RKO (cell line): ENCODE measurements around the gene ALAS1.

Source experiments
- DNase-seq: peaks from one replicate; pipeline ENCODE4 v3.0.0-alpha.2; 2016; ENCODE audit warnings: low spot score

The ALAS1 gene

GRCh38 chr3:52221141-52221562, 23.2 kb downstream of the ALAS1 start:
- DNase-seq = no peak

- DNase-seq = no peak
Measured at GRCh38 chr3:52221563-52222318, 23.8 kb downstream of the ALAS1 start.

GRCh38 chr3:52222319-52223221, 24.6 kb downstream of the ALAS1 start:
- no peak for DNase-seq

- DNase-seq = no peak
Measured at GRCh38 chr3:52223449-52224408, 25.8 kb downstream of the ALAS1 start.

GRCh38 chr3:52225452-52226228, 27.7 kb downstream of the ALAS1 start, which contains the start of gene TLR9:
TSS of gene TLR9 (minus strand) at chr3:52225645. CDS start at chr3:52225529, 116 bp downstream.
- no peak for DNase-seq

GRCh38 chr3:52226229-52226817, 28.4 kb downstream of the ALAS1 start:
- DNase-seq = no peak

GRCh38 chr3:52227117-52227516, 29.2 kb downstream of the ALAS1 start:
- no peak for DNase-seq

GRCh38 chr3:52227766-52228165, 29.8 kb downstream of the ALAS1 start:
- no peak for DNase-seq

GRCh38 chr3:52228266-52228665, 30.3 kb downstream of the ALAS1 start:
- DNase-seq = no peak

- DNase-seq = no peak
Measured at GRCh38 chr3:52228751-52229291, 30.9 kb downstream of the ALAS1 start.

- DNase-seq = no peak
Measured at GRCh38 chr3:52229656-52230055, 31.7 kb downstream of the ALAS1 start.

GRCh38 chr3:52230461-52230860, 32.5 kb downstream of the ALAS1 start:
- no peak for DNase-seq

GRCh38 chr3:52230889-52231499, 33.0 kb downstream of the ALAS1 start:
- DNase-seq = no peak

- peak; percentile 60 for DNase-seq
Measured at GRCh38 chr3:52231502-52232278, 33.7 kb downstream of the ALAS1 start.

- no peak for DNase-seq
Measured at GRCh38 chr3:52232279-52233107, 34.5 kb downstream of the ALAS1 start.

GRCh38 chr3:52233108-52233591, 35.2 kb downstream of the ALAS1 start:
- no peak for DNase-seq

- DNase-seq = no peak
Measured at GRCh38 chr3:52233968-52234367, 36.0 kb downstream of the ALAS1 start.
